ENCODE measurements around the gene ST6GALNAC1. TPM values are rescaled to one million over a fixed set of nuclear protein-coding genes. Genes with fewer than 3 reads are reported as not detected.

The ST6GALNAC1 gene
- total and polyA plus RNA-seq, 8 donors: 28.0 to 257 (median 62.4) TPM

DNA sequence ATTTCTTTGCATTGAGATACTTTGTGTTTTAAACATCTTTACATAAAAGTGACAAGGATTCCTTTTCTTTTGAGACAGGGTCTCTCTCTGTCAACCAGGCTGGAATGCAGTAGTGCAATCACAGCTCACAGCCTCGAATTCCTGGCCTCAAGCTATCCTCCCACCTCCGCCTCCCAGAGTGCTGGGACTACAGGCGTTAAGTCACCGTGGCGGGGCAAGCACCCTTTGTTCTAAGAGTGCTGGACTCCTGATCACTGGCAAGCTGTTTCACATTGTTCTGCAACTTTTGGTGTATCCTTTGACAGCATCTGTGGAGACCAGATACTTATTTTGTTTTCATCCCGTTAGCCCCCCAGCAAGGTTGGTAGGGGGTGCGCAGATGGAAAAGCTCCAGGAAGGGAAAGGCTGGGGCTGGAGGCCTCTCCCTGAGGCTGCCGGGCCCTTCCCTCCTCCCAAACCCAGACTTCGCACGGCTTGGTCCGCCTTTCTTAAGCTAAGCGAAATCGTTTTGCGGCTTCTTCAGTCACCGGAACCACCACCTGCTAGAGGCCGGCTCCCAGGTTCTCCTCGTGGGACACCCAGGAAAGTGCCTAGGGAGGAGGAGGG lies 59.0 kb downstream of the ST6GALNAC1 start:
- Histone ChIP-seq H3K4me1 (peaks cover 13 to 32% (median 28%) of the 10 kb centered on the region in 4 donors), H3K9me3 (no peaks in the 10 kb centered on the region), H3K36me3 (no peaks in the 10 kb centered on the region), H3K27me3 (peaks cover 0 to 49% (median 22%) of the 10 kb centered on the region in 3 donors), H3K4me3 (peak overlapping the region; percentile 50 to 82 (median 68)), H3K27ac (peak overlapping the region; percentile 12 to 84 (median 77))
- intact Hi-C loops (cut with DNase I; ENCODE audit: low total_unique reads): no loop called here
- whole genome bisulfite sequencing, 5 donors: 15 to 27% (median 23%) methylated on average over 16 to 17 of the region's 17 CpGs
- no peak for TF ChIP-seq EP300 (IDR thresholded peaks at IDR 0.05)
- TF ChIP-seq, protein P1, sequence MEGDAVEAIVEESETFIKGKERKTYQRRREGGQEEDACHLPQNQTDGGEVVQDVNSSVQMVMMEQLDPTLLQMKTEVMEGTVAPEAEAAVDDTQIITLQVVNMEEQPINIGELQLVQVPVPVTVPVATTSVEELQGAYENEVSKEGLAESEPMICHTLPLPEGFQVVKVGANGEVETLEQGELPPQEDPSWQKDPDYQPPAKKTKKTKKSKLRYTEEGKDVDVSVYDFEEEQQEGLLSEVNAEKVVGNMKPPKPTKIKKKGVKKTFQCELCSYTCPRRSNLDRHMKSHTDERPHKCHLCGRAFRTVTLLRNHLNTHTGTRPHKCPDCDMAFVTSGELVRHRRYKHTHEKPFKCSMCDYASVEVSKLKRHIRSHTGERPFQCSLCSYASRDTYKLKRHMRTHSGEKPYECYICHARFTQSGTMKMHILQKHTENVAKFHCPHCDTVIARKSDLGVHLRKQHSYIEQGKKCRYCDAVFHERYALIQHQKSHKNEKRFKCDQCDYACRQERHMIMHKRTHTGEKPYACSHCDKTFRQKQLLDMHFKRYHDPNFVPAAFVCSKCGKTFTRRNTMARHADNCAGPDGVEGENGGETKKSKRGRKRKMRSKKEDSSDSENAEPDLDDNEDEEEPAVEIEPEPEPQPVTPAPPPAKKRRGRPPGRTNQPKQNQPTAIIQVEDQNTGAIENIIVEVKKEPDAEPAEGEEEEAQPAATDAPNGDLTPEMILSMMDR (IDR thresholded peaks at IDR 0.05): no peak
- TF ChIP-seq POLR2A (IDR thresholded peaks at IDR 0.05): no peak
- TF ChIP-seq POLR2AphosphoS5 (IDR thresholded peaks at IDR 0.05): no peak
- DNase-seq: no peak

DNA sequence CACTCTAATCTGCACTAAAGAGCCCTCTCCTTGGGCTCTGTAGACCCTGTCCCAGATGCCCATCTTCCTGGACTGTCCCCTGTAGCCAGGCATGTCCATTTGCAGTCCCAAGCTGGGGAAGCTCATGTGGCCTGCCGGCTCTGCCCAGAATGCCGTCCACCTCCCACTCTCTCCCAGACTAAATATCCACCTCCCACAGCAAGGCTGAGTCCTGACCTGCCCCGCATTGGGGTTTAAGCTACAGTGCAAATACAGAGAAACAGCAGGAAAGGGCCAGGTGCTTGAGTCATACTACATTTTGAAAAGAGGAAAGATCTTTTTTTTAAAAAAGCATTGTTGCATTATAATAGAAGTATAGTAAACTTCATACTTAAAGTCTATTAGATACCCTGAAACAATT lies 60.9 kb downstream of the ST6GALNAC1 start:
- Histone ChIP-seq H3K4me1 (peaks cover 17 to 39% (median 32%) of the 10 kb centered on the region in 4 donors), H3K36me3 (no peaks in the 10 kb centered on the region), H3K27me3 (peaks cover 0 to 30% (median 16%) of the 10 kb centered on the region in 3 donors), H3K4me3 (no peak overlapping the region), H3K27ac (no peak overlapping the region), H3K9me3 (no peaks in the 10 kb centered on the region)
- no peak for DNase-seq
- TF ChIP-seq, protein P1 (IDR thresholded peaks at IDR 0.05): no peak
- 26 to 44% (median 28%) methylated on average over 3 of the region's 3 CpGs for WGBS, 5 donors
- intact Hi-C loops (cut with DNase I; ENCODE audit: low total_unique reads): no loop called here

DNA sequence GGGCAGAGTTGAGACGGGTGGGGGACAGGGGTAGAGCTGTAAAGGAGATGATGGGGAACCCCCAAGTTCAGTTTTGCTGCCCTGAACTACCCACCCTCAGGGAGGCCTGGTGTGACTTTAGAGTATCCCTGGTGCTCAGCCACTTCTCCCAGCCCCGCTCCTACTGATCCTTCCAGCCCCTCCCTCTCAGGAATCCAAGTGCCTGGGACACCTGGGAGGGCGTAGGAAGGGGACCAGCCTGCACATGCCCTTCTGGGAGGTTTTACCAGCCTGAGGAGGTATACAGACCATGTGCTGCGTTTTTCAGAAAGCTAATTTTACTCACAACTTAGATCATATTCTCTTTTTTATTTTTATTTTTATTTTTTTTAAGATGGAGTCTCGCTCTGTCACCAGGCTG lies 62.0 kb downstream of the ST6GALNAC1 start:
- Histone ChIP-seq H3K27me3 (peaks cover 0 to 18% (median 11%) of the 10 kb centered on the region in 3 donors), H3K36me3 (no peaks in the 10 kb centered on the region), H3K4me1 (peaks cover 17 to 33% (median 27%) of the 10 kb centered on the region in 4 donors), H3K27ac (no peak overlapping the region), H3K9me3 (no peaks in the 10 kb centered on the region), H3K4me3 (no peak overlapping the region)
- intact Hi-C loops (cut with DNase I; ENCODE audit: low total_unique reads): no loop called here
- 85 to 93% (median 87%) methylated on average over 4 to 5 of the region's 5 CpGs for WGBS, 5 donors
- no peak for DNase-seq
- TF ChIP-seq POLR2AphosphoS5 (IDR thresholded peaks at IDR 0.05): no peak
- no peak for TF ChIP-seq EP300 (IDR thresholded peaks at IDR 0.05)
- TF ChIP-seq, protein P1 (IDR thresholded peaks at IDR 0.05): no peak
- no peak for TF ChIP-seq POLR2A (IDR thresholded peaks at IDR 0.05)

DNA sequence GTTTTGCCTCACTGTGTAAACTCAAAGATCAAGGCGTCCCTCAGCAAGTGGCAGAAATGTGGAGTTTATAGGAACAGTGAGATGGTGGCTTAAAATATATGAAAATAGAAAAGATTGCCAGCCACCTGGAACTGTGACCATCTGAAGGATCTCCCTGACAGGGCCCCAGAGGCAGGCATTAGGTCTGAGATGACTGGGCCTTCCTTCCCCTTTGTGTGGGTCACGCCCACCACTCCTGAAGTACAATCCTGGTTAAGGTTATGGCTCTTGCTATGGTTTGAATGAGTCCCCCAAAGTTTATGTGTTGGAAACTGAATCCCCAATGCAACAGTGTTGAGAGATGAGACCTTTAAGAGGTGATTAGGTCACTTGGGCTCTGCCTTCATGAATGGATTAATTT lies 64.3 kb downstream of the ST6GALNAC1 start:
- Histone ChIP-seq H3K4me3 (no peak overlapping the region), H3K4me1 (peaks cover under 1 to 11% (median 6%) of the 10 kb centered on the region in 4 donors), H3K36me3 (no peaks in the 10 kb centered on the region), H3K9me3 (no peaks in the 10 kb centered on the region), H3K27ac (peak overlapping the region in 1 of 5 donors; percentile 67), H3K27me3 (no peaks in the 10 kb centered on the region)
- WGBS, 5 donors: 86 to 95% (median 93%) methylated on average over 2 of the region's 2 CpGs
- intact Hi-C loops (cut with DNase I; ENCODE audit: low total_unique reads): no loop called here
- no peak for DNase-seq
- TF ChIP-seq POLR2A (IDR thresholded peaks at IDR 0.05): no peak
- no peak for TF ChIP-seq POLR2AphosphoS5 (IDR thresholded peaks at IDR 0.05)
- no peak for TF ChIP-seq EP300 (IDR thresholded peaks at IDR 0.05)
- TF ChIP-seq, protein P1 (IDR thresholded peaks at IDR 0.05): no peak
